Heart left ventricle (tissue), 13 donors: ENCODE measurements around the gene CRIP2.

Source experiments
- POLR2A ChIP-seq, 2 donors: fragments of 450-650 bp; IDR thresholded peaks; one replicate each; pipeline ENCODE4 v1.6.1; 2017; ENCODE audit warnings: antibody characterized with exemption in 2 of 2, mild to moderate bottlenecking in 2 of 2, moderate library complexity in 2 of 2
- TF ChIP-seq, protein P1 (sequence below), 12 donors: fragments of 200-600 bp; sonication (generic) in 4 of 12; IDR thresholded peaks; one replicate each; pipeline versions ENCODE4 v1.5.0 to v1.8.0; 2018 to 2022; ENCODE audit warnings: antibody characterized with exemption in 12 of 12, mild to moderate bottlenecking in 5 of 12
- donor health status: ischemic (EF 13 %, LVEDD 7.1; RV severe dilation, severe dysfunction).
- donor health status: DM: no; HTN: yes; CAD: no.
- donor health status: DM: no; HTN: no; CAD: no.
- donor health status: ischemic (EF 25% LVEDD 6.9; RV normal size, moderate dysfunction).
- donor health status: ischemic (EF 25% LVEDD 5.7; RV mildly dilated, moderate dysfunction).
- donor health status: ischemic (EF 35%, LVEDD 5.7; RV mildly dilated, moderate dysfunction).
- donor health status: nonischemic (EF 11% LVEDD 7.7; RV severe dilation, severe dysfunction).
- donor health status: DM: yes; HTN: yes; CAD: no.
- donor health status: PGD.
- donor health status: ischemic (EF 29% LVEDD 5.4; RV normal size, mild dysfunction).
- donor health status: nonischemic (EF 23%, LVEDD 6.1; RV moderate dilation, normal function).

DNA sequence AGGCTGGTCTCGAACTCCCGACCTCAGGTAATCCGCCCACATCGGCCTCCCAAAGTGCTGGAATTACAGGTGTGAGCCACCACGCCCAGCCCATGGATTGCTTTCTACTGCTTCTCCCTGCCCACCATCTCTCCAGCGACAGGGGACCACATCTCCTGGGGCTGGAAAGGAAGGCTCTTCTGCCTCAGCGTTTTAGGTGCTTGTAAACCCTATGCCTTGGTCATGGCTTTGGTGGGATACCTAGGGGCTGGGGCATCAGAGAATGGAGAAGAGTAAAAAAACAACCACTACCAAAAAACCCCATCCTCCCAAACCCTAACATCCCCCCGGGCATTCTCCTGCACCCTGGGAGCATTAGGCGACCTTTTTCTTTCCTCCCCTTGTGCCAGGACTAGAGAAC lies 50.7 kb downstream of the CRIP2 start:
- TF ChIP-seq, protein P1, sequence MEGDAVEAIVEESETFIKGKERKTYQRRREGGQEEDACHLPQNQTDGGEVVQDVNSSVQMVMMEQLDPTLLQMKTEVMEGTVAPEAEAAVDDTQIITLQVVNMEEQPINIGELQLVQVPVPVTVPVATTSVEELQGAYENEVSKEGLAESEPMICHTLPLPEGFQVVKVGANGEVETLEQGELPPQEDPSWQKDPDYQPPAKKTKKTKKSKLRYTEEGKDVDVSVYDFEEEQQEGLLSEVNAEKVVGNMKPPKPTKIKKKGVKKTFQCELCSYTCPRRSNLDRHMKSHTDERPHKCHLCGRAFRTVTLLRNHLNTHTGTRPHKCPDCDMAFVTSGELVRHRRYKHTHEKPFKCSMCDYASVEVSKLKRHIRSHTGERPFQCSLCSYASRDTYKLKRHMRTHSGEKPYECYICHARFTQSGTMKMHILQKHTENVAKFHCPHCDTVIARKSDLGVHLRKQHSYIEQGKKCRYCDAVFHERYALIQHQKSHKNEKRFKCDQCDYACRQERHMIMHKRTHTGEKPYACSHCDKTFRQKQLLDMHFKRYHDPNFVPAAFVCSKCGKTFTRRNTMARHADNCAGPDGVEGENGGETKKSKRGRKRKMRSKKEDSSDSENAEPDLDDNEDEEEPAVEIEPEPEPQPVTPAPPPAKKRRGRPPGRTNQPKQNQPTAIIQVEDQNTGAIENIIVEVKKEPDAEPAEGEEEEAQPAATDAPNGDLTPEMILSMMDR (IDR thresholded peaks at IDR 0.05) = no peak
- no peak for TF ChIP-seq POLR2A (IDR thresholded peaks at IDR 0.05)
